ENCODE results near the gene SMIM43. TPM values are rescaled to one million over a fixed set of nuclear protein-coding genes. Genes with fewer than 3 reads are reported as not detected.

SMIM43 gene
- total and polyA plus RNA-seq, 2 experiments from 2014 or later, result not detected

- Histone ChIP-seq H3K4me3 (no peak overlapping the region), H3K9me3 (ENCODE audit: low read depth) (no peaks in the 10 kb centered on the region)
- TF ChIP-seq CTCF (IDR thresholded peaks at IDR 0.05; ENCODE audit: low read depth, low read length), result no peak
Measured at GRCh38 chr4:121712783-121713182, 52.2 kb downstream of the SMIM43 start.

GRCh38 chr4:121712001-121712651, 52.8 kb downstream of the SMIM43 start:
- Histone ChIP-seq H3K4me1 (ENCODE audit: low read depth) (peaks cover 5% of the 10 kb centered on the region), H3K9me3 (ENCODE audit: low read depth) (no peaks in the 10 kb centered on the region), H3K4me3 (no peak overlapping the region), H3K36me3 (no peaks in the 10 kb centered on the region), H3K27ac (no peak overlapping the region), H3K27me3 (no peaks in the 10 kb centered on the region)
- TF ChIP-seq CTCF (IDR thresholded peaks at IDR 0.05; ENCODE audit: low read depth, low read length), result no peak
- DNase-seq (ENCODE audit: low read depth in 1 of 2, low spot score in 1 of 2), result no peak

More at GRCh38 chr4:121712783-121713182, 52.2 kb downstream of the SMIM43 start:
- peaks cover 5% of the 10 kb centered on the region for H3K4me1 ChIP-seq (ENCODE audit: low read depth)
- H3K36me3 ChIP-seq, result no peaks in the 10 kb centered on the region
- H3K27me3 ChIP-seq, result no peaks in the 10 kb centered on the region
- no peak overlapping the region for H3K27ac ChIP-seq
- no peak for DNase-seq (ENCODE audit: low read depth in 1 of 2, low spot score in 1 of 2)

GRCh38 chr4:121711263-121712000, 53.5 kb downstream of the SMIM43 start:
- Histone ChIP-seq H3K9me3 (ENCODE audit: low read depth) (no peaks in the 10 kb centered on the region), H3K4me1 (ENCODE audit: low read depth) (peaks cover 5% of the 10 kb centered on the region), H3K36me3 (no peaks in the 10 kb centered on the region), H3K4me3 (no peak overlapping the region), H3K27ac (no peak overlapping the region), H3K27me3 (no peaks in the 10 kb centered on the region)
- no peak for TF ChIP-seq CTCF (IDR thresholded peaks at IDR 0.05; ENCODE audit: low read depth, low read length)
- peak; percentile 72 to 97 for DNase-seq (ENCODE audit: low read depth in 1 of 2, low spot score in 1 of 2)

- DNase-seq (ENCODE audit: low read depth in 1 of 2, low spot score in 1 of 2), result no peak
- TF ChIP-seq CTCF (IDR thresholded peaks at IDR 0.05; ENCODE audit: low read depth, low read length), result no peak
- H3K4me3 ChIP-seq, result no peak overlapping the region
Measured at GRCh38 chr4:121709766-121710405, 55.1 kb downstream of the SMIM43 start.

More at GRCh38 chr4:121709766-121710405, 55.1 kb downstream of the SMIM43 start:
- H3K27me3 ChIP-seq, result no peaks in the 10 kb centered on the region
- no peaks in the 10 kb centered on the region for H3K36me3 ChIP-seq
- no peak overlapping the region for H3K27ac ChIP-seq
- H3K4me1 ChIP-seq (ENCODE audit: low read depth), result peaks cover 5% of the 10 kb centered on the region
- H3K9me3 ChIP-seq (ENCODE audit: low read depth), result no peaks in the 10 kb centered on the region

Other genes with a start within 250 kb of the SMIM43 start
- gene ANXA5, start 68.2 kb downstream of the SMIM43 start, total RNA-seq, result 98.2 and 102 TPM in 2 replicates
- 244 and 263 TPM in 2 replicates for gene ANXA5, start 68.2 kb downstream of the SMIM43 start, polyA plus RNA-seq
- gene EXOSC9, start 36.2 kb upstream of the SMIM43 start, total RNA-seq, result 26.5 and 33.0 TPM in 2 replicates
- 29.1 and 34.8 TPM in 2 replicates for gene EXOSC9, start 36.2 kb upstream of the SMIM43 start, polyA plus RNA-seq
- 21.5 and 129 TPM in 2 replicates for gene CCNA2, start 58.7 kb upstream of the SMIM43 start, total RNA-seq
- 16.0 and 111 TPM in 2 replicates for gene CCNA2, start 58.7 kb upstream of the SMIM43 start, polyA plus RNA-seq
- 15.4 and 22.7 TPM in 2 replicates for gene BBS7, start 105.3 kb upstream of the SMIM43 start, total RNA-seq
- 12.9 and 15.0 TPM in 2 replicates for gene BBS7, start 105.3 kb upstream of the SMIM43 start, polyA plus RNA-seq
- gene TRPC3, start 186.9 kb upstream of the SMIM43 start, total RNA-seq, result 51.2 and 54.1 TPM in 2 replicates
- gene TRPC3, start 186.9 kb upstream of the SMIM43 start, polyA plus RNA-seq, result 46.8 and 48.7 TPM in 2 replicates

Measured in cardiac muscle cell (in vitro differentiated cells and primary cell).